HFF-Myc (cell line): Measurements from ENCODE around the gene CYP2D6.
"Not testable (repeated sequence)": the region's sequence is repeated elsewhere in the genome, so short reads cannot be mapped to it uniquely, and the experiment has no call there.

ENCODE experiments used
- DNase-seq: peaks from one replicate; pipeline ENCODE4 v3.0.0-alpha.2; 2011; ENCODE audit warnings: low read depth; ENCODE audit errors: extremely low read depth
- H3K4me3 ChIP-seq: replicated peaks from 2 replicates; pipeline ENCODE4 v1.5.1; 2011; ENCODE audit warnings: low read depth, mild to moderate bottlenecking, control low read depth, low read length
- CTCF ChIP-seq: IDR thresholded peaks from 2 replicates; pipeline ENCODE4 v1.5.1; 2012; ENCODE audit warnings: mild to moderate bottlenecking, low read depth, low read length, control low read depth; ENCODE audit errors: missing control alignments

CYP2D6 gene

GRCh38 chr22:42138122-42138770 lies 7.6 kb upstream of the CYP2D6 start:
- TF ChIP-seq CTCF: no peak
- no peak for DNase-seq
- H3K4me3 ChIP-seq: no peak overlapping the region

- not testable (repeated sequence) for H3K4me3 ChIP-seq, DNase-seq
Measured at GRCh38 chr22:42135688-42136087, 5.1 kb upstream of the CYP2D6 start.

GRCh38 chr22:42134100-42135020 lies 3.8 kb upstream of the CYP2D6 start:
- DNase-seq: no peak
- TF ChIP-seq CTCF: no peak
- no peak overlapping the region for H3K4me3 ChIP-seq

GRCh38 chr22:42132457-42132856 lies 1.8 kb upstream of the CYP2D6 start:
- TF ChIP-seq CTCF: no peak
- H3K4me3 ChIP-seq: no peak overlapping the region
- no peak for DNase-seq

- DNase-seq: no peak
- TF ChIP-seq CTCF: no peak
Measured at GRCh38 chr22:42131562-42131961, 952 bp upstream of the CYP2D6 start.

GRCh38 chr22:42130182-42130581 lies 428 bp downstream of the CYP2D6 start:
- H3K4me3 ChIP-seq, DNase-seq: not testable (repeated sequence)

More at GRCh38 chr22:42131562-42131961, 952 bp upstream of the CYP2D6 start:
- H3K4me3 ChIP-seq: no peak overlapping the region

GRCh38 chr22:42128776-42129694 lies 1.6 kb downstream of the CYP2D6 start:
- DNase-seq, H3K4me3 ChIP-seq: not testable (repeated sequence)

- not testable (repeated sequence) for H3K4me3 ChIP-seq, DNase-seq
Measured at GRCh38 chr22:42128007-42128406, 2.6 kb downstream of the CYP2D6 start.
